ENCODE results near the gene GRK4. TPM values are rescaled to one million over a fixed set of nuclear protein-coding genes. Genes with fewer than 3 reads are reported as not detected.
"Not testable (repeated sequence)": the region's sequence is repeated elsewhere in the genome, so short reads cannot be mapped to it uniquely, and the experiment has no call there.

GRK4 gene
- total RNA-seq, 1 donor from 2014 or later: 12.0 TPM

DNA sequence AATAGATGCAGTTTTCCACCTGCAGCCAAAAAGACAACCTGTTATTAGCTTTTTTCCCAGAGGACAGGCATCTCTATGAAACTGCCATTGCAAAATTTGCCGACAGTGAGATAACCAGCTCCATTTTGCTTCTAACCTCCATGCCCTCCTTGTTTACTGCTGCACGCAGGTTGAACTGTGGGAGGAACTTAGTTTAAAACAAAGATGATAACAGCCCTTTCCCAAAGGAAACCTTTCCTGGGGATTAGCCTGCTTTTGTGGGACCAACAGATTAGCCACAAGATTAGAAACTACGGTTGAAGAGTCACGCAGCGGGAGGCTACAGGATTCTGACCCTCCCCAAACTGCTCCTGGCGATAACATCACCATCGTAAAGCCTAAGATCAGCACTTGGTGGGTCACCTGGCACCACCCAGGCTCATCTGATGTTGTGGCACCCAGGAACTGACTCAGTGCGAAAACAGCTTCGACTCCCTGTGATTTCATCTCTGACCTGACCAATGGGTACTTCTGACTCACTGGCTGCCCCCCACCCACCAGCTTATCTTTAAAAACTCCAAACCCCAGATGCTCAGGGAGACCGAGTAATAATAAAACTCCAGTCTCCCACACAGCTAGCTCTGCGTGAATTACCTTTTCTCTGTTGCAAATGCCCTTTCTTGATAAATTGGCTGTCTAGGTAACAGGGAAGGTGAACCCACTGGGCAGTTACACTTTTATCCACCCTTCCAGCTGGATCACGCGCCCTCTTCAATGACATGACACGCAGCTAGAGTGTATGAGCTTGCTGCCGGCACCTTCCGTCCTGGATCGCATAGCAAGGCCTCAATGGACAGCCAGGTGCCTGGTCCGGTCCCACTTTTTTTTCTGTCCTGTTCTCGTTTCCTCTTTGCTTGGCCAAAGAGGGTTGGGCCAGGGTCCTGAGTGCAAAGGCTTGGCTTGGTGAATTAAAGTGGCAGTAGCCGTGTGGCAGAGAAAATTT is 27.3 kb upstream of the GRK4 start:
- Mint-ChIP-seq H3K27me3 (ENCODE audit: low read depth) (no peaks in the 10 kb centered on the region), H3K36me3 (ENCODE audit: low read depth) (peaks cover 15% of the 10 kb centered on the region), H3K9me3 (ENCODE audit: low read depth) (no peaks in the 10 kb centered on the region), H3K4me3 (ENCODE audit: unreplicated experiment) (peak overlapping the region; percentile 77), H3K4me1 (ENCODE audit: low read depth) (peaks cover 39% of the 10 kb centered on the region), H3K27ac (ENCODE audit: unreplicated experiment) (peak overlapping the region; percentile 67)
- no peak for DNase-seq (ENCODE audit: low spot score)
- TF ChIP-seq, protein P1, sequence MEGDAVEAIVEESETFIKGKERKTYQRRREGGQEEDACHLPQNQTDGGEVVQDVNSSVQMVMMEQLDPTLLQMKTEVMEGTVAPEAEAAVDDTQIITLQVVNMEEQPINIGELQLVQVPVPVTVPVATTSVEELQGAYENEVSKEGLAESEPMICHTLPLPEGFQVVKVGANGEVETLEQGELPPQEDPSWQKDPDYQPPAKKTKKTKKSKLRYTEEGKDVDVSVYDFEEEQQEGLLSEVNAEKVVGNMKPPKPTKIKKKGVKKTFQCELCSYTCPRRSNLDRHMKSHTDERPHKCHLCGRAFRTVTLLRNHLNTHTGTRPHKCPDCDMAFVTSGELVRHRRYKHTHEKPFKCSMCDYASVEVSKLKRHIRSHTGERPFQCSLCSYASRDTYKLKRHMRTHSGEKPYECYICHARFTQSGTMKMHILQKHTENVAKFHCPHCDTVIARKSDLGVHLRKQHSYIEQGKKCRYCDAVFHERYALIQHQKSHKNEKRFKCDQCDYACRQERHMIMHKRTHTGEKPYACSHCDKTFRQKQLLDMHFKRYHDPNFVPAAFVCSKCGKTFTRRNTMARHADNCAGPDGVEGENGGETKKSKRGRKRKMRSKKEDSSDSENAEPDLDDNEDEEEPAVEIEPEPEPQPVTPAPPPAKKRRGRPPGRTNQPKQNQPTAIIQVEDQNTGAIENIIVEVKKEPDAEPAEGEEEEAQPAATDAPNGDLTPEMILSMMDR (IDR thresholded peaks at IDR 0.05): no peak

DNA sequence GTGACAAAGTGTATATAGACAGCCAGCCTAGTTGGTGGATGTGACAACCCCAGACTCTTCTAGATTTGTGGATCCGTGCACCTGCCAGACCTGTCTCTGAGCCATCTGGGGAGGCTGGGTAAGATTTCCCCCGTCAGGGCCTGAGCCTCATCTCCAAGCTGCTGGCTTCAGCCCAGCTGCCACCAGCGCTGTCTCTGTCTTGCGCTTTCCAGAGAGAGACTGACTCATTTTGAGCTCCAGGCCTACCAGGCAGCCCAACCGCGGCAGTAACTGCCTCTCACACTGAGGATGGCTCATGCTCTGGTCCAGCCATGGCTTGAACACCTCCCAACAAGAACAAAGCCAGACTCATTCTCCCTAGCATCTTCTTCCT is 26.6 kb upstream of the GRK4 start:
- Mint-ChIP-seq H3K36me3 (ENCODE audit: low read depth) (peaks cover 15% of the 10 kb centered on the region), H3K4me1 (ENCODE audit: low read depth) (peaks cover 39% of the 10 kb centered on the region), H3K4me3 (ENCODE audit: unreplicated experiment) (peak overlapping the region; percentile 27), H3K27me3 (ENCODE audit: low read depth) (no peaks in the 10 kb centered on the region), H3K27ac (ENCODE audit: unreplicated experiment) (peak overlapping the region; percentile 42), H3K9me3 (ENCODE audit: low read depth) (no peaks in the 10 kb centered on the region)
- DNase-seq (ENCODE audit: low spot score): peak; percentile 49
- TF ChIP-seq, protein P1 (IDR thresholded peaks at IDR 0.05): no peak

DNA sequence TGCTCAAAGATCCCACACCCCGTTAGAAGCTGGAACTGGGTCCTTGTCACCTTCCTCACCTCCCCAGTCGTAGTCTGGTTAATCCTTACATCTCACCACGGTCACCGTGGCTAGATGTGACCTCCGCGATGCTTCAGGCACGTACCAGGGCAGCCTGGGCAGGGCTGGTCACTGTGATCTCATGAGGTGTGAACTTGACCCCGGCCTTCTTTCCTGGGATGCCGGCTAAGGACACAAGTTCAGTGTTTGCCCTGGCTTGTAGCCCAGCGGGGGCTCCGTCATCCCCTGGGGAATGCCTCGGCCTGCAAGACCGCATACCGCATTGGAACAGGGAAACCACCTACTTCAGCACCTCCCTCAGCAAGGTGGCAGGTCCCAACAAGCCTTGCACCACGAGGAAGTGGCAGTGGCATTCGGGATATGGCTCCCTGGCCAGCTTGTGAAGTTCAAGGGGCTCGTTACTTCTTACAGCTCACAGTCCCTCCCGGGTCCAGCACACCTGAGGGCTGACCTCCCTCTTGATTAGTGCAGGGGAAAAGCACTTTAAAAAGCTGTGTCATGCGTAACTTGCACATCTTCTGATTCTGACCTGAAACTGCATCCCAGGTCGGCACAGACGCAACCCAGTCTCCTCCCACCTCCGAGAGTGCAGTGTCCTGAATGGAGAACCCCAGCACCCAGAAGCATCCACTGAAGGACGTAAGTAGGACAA is 26.1 kb upstream of the GRK4 start:
- H3K27ac Mint-ChIP-seq (ENCODE audit: unreplicated experiment): peak overlapping the region; percentile 42
- H3K36me3 Mint-ChIP-seq (ENCODE audit: low read depth): peaks cover 15% of the 10 kb centered on the region
- H3K4me3 Mint-ChIP-seq (ENCODE audit: unreplicated experiment): no peak overlapping the region
- peaks cover 36% of the 10 kb centered on the region for H3K4me1 Mint-ChIP-seq (ENCODE audit: low read depth)
- H3K9me3 Mint-ChIP-seq (ENCODE audit: low read depth): no peaks in the 10 kb centered on the region
- peak; percentile 84 for DNase-seq (ENCODE audit: low spot score)
- H3K27me3 Mint-ChIP-seq (ENCODE audit: low read depth): no peaks in the 10 kb centered on the region
- TF ChIP-seq, protein P1 (IDR thresholded peaks at IDR 0.05): no peak

DNA sequence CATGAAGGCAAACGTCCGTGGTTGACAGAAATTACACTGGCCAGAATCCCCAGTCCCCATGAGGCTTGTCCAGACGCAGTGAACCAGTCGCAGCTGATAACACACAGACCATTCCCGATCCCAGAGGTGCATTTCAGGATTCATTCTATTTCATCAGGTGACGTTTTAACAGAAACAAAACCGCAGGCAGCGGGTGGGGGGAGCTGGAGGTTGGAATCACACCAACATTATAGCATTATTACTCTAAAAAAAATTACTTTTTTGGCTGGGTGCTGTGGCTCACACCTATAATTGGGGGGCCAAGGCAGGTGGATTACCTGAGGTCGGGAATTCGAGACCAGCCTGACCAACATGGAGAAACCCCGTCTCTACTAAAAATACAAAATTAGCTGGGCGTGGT is 25.4 kb upstream of the GRK4 start:
- H3K9me3 Mint-ChIP-seq (ENCODE audit: low read depth): no peaks in the 10 kb centered on the region
- DNase-seq (ENCODE audit: low spot score): no peak
- peaks cover 15% of the 10 kb centered on the region for H3K36me3 Mint-ChIP-seq (ENCODE audit: low read depth)
- H3K27ac Mint-ChIP-seq (ENCODE audit: unreplicated experiment): no peak overlapping the region
- TF ChIP-seq, protein P1 (IDR thresholded peaks at IDR 0.05): no peak
- no peak overlapping the region for H3K4me3 Mint-ChIP-seq (ENCODE audit: unreplicated experiment)
- H3K4me1 Mint-ChIP-seq (ENCODE audit: low read depth): peaks cover 29% of the 10 kb centered on the region
- no peaks in the 10 kb centered on the region for H3K27me3 Mint-ChIP-seq (ENCODE audit: low read depth)

DNA sequence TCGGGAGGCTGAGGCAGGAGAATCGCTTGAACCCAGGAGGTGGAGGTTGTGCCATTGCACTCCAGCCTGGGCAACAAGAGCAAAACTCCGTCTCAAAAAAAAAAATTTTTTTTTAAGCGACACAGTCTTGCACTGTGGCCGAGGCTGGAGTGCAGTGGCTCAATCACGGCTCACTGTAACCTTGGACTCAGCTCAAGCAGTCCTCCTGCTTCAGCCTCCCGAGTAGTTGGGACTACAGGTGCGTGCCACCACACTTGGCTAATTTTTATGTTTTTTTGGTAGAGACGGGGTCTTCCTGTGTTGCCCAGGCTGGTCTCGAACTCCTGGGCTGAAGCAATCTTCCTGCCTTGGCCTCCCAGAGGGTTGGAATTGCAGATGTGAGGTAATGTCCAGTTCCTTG is 25.0 kb upstream of the GRK4 start:
- H3K9me3 Mint-ChIP-seq (ENCODE audit: low read depth); DNase-seq (ENCODE audit: low spot score); H3K4me3 Mint-ChIP-seq (ENCODE audit: unreplicated experiment); H3K27me3 Mint-ChIP-seq (ENCODE audit: low read depth); H3K27ac Mint-ChIP-seq (ENCODE audit: unreplicated experiment): not testable (repeated sequence)
- H3K36me3 Mint-ChIP-seq (ENCODE audit: low read depth): peaks cover 17% of the 10 kb centered on the region
- H3K4me1 Mint-ChIP-seq (ENCODE audit: low read depth): peaks cover 25% of the 10 kb centered on the region
